Measurements from ENCODE around the gene FKBP15. TPM values are rescaled to one million over a fixed set of nuclear protein-coding genes. Genes with fewer than 3 reads are reported as not detected.

The FKBP15 gene
- total RNA-seq, 1 donor from 2014 or later, result 17.2 TPM

DNA sequence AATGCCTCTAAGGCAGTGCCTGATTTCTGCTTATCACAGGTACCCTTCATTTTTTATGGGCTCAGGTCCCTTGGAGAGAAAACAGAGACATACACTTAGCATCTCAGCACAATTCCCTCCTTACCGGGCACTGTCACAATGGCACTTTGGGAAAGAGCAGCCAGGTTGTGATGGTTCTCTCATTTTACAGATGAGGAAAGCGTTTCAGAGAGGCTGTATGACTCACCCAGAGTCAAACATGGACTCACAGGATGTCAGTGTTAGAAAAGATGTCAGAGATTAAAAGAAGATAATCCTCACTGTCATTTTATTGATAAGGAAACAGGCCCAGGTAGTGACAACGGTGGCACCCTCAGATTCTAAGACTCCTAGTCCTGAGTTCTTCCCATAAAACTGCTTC, 82.3 kb downstream of the FKBP15 start:
- peaks cover 2% of the 10 kb centered on the region for H3K27me3 ChIP-seq (ENCODE audit: control insufficient read depth, insufficient read depth, low read length)
- no peak overlapping the region for H3K4me3 ChIP-seq (ENCODE audit: low read depth, low read length)
- no peak for DNase-seq (ENCODE audit: low read depth)
- TF ChIP-seq, protein P1, sequence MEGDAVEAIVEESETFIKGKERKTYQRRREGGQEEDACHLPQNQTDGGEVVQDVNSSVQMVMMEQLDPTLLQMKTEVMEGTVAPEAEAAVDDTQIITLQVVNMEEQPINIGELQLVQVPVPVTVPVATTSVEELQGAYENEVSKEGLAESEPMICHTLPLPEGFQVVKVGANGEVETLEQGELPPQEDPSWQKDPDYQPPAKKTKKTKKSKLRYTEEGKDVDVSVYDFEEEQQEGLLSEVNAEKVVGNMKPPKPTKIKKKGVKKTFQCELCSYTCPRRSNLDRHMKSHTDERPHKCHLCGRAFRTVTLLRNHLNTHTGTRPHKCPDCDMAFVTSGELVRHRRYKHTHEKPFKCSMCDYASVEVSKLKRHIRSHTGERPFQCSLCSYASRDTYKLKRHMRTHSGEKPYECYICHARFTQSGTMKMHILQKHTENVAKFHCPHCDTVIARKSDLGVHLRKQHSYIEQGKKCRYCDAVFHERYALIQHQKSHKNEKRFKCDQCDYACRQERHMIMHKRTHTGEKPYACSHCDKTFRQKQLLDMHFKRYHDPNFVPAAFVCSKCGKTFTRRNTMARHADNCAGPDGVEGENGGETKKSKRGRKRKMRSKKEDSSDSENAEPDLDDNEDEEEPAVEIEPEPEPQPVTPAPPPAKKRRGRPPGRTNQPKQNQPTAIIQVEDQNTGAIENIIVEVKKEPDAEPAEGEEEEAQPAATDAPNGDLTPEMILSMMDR (IDR thresholded peaks at IDR 0.05; ENCODE audit: insufficient read depth, low read length, poor library complexity, severe bottlenecking), result no peak
- H3K36me3 ChIP-seq (ENCODE audit: control insufficient read depth, insufficient read depth, low read length), result no peaks in the 10 kb centered on the region

DNA sequence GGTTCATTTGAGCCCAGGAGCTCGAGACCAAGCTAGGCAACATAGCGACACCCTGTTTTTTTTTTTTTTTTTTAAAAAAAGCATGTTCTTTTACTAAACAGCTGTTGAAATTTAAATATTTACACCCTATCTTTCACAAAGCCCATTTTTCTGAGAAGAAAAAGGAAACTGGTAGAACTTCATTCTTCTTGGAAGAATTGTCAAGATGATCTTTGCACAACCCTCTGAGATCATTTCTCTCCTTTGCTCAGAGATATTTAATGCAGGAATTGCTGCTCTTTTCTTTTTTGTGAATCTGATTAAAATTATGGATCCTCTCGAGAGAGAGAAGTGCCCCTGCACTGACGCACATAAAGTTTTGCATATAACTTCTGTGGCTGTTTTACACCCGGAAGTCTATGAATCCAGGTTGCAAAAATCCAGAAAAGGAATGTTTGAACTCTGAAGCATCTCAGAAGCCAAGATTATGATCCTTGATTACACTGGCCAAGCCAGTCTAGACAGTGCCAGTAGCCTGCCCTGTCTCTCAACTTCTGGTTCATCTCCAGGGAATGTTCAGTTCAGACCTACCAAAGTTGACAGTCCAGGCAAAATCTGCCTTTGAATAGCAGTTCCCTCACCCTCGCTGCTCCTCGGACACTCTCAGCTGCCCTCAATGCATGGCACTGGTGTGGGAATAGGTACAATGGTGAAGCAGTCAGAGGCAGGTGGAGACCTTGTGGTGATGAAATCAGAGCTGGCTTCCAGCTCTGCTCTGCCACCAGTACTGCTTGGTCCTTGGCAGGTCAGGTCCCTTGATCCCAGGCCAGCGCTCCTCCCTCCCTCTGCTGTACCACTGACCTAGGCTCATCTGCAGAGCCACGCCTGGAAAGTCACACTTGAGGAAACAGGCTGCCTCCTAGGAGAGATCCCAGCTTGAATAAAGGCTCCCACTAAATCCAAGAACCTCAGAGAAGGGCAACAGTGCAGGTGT, 83.6 kb downstream of the FKBP15 start:
- Histone ChIP-seq H3K27me3 (ENCODE audit: control insufficient read depth, insufficient read depth, low read length) (peaks cover 2% of the 10 kb centered on the region), H3K4me3 (ENCODE audit: low read depth, low read length) (no peak overlapping the region), H3K36me3 (ENCODE audit: control insufficient read depth, insufficient read depth, low read length) (no peaks in the 10 kb centered on the region)
- TF ChIP-seq, protein P1 (IDR thresholded peaks at IDR 0.05; ENCODE audit: insufficient read depth, low read length, poor library complexity, severe bottlenecking), result no peak
- no peak for DNase-seq (ENCODE audit: low read depth)

DNA sequence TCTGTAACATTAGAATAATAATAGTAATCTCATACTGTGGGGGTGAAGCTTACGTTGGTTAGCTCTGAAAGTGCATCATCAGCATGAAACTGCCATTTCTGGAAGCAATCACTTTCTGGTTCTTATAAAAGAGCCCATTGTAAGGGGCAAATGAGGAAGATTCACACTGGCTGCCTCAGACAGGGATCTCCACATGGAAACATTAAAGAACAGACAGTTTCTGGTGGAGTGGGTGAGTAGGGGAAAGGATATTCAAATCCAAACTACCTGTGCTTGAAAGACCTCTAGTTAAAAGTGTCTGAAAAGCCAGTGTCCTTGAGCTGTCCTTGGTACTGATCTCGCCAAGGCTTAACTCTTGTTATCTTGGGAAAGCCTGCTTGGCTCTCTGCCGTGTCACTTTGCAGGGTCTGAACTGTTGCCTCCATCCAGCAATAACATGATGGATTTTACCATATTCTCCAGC, 89.4 kb downstream of the FKBP15 start:
- no peak overlapping the region for H3K4me3 ChIP-seq (ENCODE audit: low read depth, low read length)
- H3K27me3 ChIP-seq (ENCODE audit: control insufficient read depth, insufficient read depth, low read length), result peaks cover 4% of the 10 kb centered on the region
- TF ChIP-seq, protein P1 (IDR thresholded peaks at IDR 0.05; ENCODE audit: insufficient read depth, low read length, poor library complexity, severe bottlenecking), result no peak
- DNase-seq (ENCODE audit: low read depth), result no peak
- H3K36me3 ChIP-seq (ENCODE audit: control insufficient read depth, insufficient read depth, low read length), result no peaks in the 10 kb centered on the region

DNA sequence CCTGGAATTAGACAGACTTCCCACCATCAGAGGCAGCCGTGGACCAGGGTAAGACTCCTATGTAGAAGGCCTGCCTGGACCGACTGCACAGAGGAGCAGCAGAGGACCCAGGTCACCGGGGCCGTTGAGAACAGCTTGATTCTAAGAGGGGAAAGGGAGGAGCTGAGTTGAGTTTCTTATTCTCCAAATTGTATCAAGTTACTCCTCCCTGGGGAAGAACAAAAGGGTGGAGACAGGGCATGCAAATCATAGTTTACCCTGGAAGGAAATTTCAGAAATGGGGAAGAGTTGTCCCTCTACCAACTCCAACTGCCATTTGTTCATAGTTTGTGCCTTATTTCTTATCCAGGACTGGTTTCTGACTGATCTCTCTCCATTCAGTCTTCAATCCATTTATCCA, 91.2 kb downstream of the FKBP15 start:
- Histone ChIP-seq H3K36me3 (ENCODE audit: control insufficient read depth, insufficient read depth, low read length) (no peaks in the 10 kb centered on the region), H3K4me3 (ENCODE audit: low read depth, low read length) (no peak overlapping the region), H3K27me3 (ENCODE audit: control insufficient read depth, insufficient read depth, low read length) (peaks cover 4% of the 10 kb centered on the region)
- TF ChIP-seq, protein P1 (IDR thresholded peaks at IDR 0.05; ENCODE audit: insufficient read depth, low read length, poor library complexity, severe bottlenecking), result no peak
- no peak for DNase-seq (ENCODE audit: low read depth)

DNA sequence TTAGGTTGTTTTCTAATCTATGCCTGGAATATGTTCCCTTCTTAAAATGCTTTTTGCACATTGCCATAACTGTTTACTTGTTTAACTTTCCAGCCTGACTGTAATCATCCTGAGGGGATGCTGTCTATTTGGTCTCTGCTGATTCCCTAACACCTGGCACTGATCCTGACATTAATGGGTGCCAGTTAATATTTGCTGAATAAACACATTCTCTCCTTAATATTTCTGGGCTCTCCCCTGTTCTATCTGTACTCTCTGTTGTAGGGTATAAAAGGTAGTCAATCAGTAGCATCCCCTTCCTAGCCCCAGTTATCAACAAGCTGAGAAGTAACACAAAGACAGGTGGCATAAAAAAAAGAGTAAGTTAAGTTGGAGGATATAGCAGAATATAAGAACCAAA, 91.6 kb downstream of the FKBP15 start:
- TF ChIP-seq, protein P1 (IDR thresholded peaks at IDR 0.05; ENCODE audit: insufficient read depth, low read length, poor library complexity, severe bottlenecking), result no peak
- Histone ChIP-seq H3K27me3 (ENCODE audit: control insufficient read depth, insufficient read depth, low read length) (peaks cover 4% of the 10 kb centered on the region), H3K36me3 (ENCODE audit: control insufficient read depth, insufficient read depth, low read length) (no peaks in the 10 kb centered on the region), H3K4me3 (ENCODE audit: low read depth, low read length) (no peak overlapping the region)
- DNase-seq (ENCODE audit: low read depth), result no peak
